Measurements from ENCODE around the gene L3MBTL4. TPM values are rescaled to one million over a fixed set of nuclear protein-coding genes. Genes with fewer than 3 reads are reported as not detected.
"Not testable (repeated sequence)": the region's sequence is repeated elsewhere in the genome, so short reads cannot be mapped to it uniquely, and the experiment has no call there.

The L3MBTL4 gene
- total and polyA plus RNA-seq, 2 experiments from 2014 or later = 4.1 to 14.1 TPM

DNA sequence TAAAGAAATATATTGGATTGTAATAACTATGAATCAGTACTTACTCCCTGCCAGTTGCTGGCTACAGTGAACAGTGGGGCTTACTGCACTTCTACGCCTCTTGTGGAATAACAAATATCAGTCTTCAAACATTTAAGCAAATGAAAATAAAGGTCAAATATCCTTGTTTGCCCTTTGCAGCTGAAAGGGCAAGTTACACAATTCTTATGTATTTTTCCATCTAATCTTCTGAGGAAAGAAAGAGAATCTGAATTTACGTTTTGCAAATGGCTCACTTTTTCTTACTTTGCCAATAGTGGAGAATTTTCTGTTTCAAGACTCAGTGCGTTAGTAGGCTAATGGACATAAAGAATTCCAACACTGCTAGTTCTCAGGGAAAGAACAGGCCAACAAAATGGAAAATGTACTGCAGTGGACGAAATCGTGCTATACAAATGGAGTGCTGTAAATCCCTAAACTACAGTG, 362.2 kb downstream of the L3MBTL4 start:
- no peaks in the 10 kb centered on the region for H3K79me2 ChIP-seq
- DNase-seq (ENCODE audit: low spot score) = no peak
- WGBS (ENCODE audit: low lambda C conversion rate, missing lambda C conversion rate) = 79% methylated on average over 5 of the region's 5 CpGs
- H3K9me3 ChIP-seq (ENCODE audit: low read depth) = no peaks in the 10 kb centered on the region
- no peaks in the 10 kb centered on the region for H3K27me3 ChIP-seq
- no peak overlapping the region for H3K27ac ChIP-seq
- no peak overlapping the region for H3K4me2 ChIP-seq
- TF ChIP-seq, protein P1, sequence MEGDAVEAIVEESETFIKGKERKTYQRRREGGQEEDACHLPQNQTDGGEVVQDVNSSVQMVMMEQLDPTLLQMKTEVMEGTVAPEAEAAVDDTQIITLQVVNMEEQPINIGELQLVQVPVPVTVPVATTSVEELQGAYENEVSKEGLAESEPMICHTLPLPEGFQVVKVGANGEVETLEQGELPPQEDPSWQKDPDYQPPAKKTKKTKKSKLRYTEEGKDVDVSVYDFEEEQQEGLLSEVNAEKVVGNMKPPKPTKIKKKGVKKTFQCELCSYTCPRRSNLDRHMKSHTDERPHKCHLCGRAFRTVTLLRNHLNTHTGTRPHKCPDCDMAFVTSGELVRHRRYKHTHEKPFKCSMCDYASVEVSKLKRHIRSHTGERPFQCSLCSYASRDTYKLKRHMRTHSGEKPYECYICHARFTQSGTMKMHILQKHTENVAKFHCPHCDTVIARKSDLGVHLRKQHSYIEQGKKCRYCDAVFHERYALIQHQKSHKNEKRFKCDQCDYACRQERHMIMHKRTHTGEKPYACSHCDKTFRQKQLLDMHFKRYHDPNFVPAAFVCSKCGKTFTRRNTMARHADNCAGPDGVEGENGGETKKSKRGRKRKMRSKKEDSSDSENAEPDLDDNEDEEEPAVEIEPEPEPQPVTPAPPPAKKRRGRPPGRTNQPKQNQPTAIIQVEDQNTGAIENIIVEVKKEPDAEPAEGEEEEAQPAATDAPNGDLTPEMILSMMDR (IDR thresholded peaks at IDR 0.05; ENCODE audit: poor library complexity) = no peak
- no peak for TF ChIP-seq EZH2phosphoT487 (IDR thresholded peaks at IDR 0.05; ENCODE audit: low read depth, severe bottlenecking, unreplicated experiment)
- TF ChIP-seq EZH2 (IDR thresholded peaks at IDR 0.05; ENCODE audit: borderline replicate concordance) = no peak
- H2AFZ ChIP-seq = no peak overlapping the region
- peaks cover 4% of the 10 kb centered on the region for H3K4me1 ChIP-seq (ENCODE audit: insufficient read depth)
- no peaks in the 10 kb centered on the region for H3K9me2 ChIP-seq (replicated peaks; ENCODE audit: insufficient read depth)
- H3K36me3 ChIP-seq (replicated peaks; ENCODE audit: insufficient read depth, low read depth) = no peaks in the 10 kb centered on the region
- H4K20me1 ChIP-seq (ENCODE audit: insufficient read depth, poor library complexity, severe bottlenecking) = no peaks in the 10 kb centered on the region
- H3K4me3 ChIP-seq = no peak overlapping the region

DNA sequence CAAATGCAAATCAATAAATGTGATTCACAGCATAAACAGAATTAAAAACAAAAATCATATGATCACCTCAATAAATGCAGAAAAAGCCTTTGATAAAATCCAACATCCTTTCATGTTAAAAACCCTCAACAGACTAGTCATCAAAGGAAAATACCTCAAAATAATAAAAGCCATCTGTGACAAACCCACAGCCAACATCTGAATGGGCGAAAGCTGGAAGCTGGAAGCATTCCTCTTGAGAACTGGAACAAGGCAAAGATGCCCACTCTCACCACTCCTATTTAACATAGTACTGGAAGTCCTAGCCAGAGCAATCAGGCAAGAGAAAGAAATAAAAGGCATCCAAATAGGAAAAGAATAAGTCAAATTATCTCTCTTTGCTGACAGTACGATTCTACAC, 367.1 kb downstream of the L3MBTL4 start:
- not testable (repeated sequence) for H3K27ac ChIP-seq; H4K20me1 ChIP-seq (ENCODE audit: insufficient read depth, poor library complexity, severe bottlenecking); H3K36me3 ChIP-seq (replicated peaks; ENCODE audit: insufficient read depth, low read depth); H3K4me1 ChIP-seq (ENCODE audit: insufficient read depth); H3K79me2 ChIP-seq; H3K27me3 ChIP-seq; H3K9me3 ChIP-seq (ENCODE audit: low read depth); H2AFZ ChIP-seq; H3K9me2 ChIP-seq (replicated peaks; ENCODE audit: insufficient read depth); DNase-seq (ENCODE audit: low spot score); H3K4me3 ChIP-seq; H3K4me2 ChIP-seq
- WGBS (ENCODE audit: low lambda C conversion rate, missing lambda C conversion rate) = 88% methylated on average over 2 of the region's 2 CpGs

DNA sequence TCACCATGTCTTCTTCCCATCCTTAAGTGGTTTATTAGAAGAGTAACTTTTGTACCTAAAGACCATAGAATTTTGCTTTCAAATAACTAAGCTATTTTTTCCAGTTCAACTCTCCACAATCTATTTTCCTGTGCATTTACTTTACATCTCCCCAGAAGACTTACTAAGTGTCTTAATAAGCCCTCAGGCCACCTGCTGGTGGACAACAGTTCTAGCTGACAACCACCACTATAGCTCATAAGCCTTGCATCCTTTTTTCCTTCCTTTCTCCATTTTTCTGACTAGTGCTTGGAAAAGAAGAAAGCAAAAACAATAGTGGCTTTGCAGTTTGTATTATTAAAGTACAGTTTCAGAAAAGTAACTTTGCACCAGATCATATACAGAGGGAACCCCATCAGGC, 369.9 kb downstream of the L3MBTL4 start:
- no peak overlapping the region for H3K4me3 ChIP-seq
- DNase-seq (ENCODE audit: low spot score) = no peak

DNA sequence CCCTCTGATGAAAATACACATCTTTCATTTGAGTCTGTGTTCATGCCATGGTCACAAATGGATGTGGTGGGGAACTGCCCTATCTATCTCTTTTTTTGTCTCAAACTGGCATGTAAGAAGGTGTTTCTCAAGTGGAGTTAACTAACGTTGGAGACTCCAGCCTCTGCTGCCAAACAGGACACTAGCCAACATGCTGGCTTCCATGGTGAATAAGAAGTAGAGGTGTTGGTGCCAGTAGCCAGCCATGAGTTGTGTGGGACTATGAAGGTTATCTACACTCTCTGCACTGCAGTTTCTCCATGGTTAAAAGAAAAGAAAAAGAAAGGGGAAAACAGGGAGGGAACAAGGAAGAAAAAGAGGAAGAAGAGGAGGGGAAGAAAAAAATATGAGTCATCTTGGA, 370.4 kb downstream of the L3MBTL4 start:
- H3K4me1 ChIP-seq (ENCODE audit: insufficient read depth) = no peaks in the 10 kb centered on the region
- H3K27ac ChIP-seq = no peak overlapping the region
- H3K27me3 ChIP-seq = no peaks in the 10 kb centered on the region
- 86% methylated on average over 1 of the region's 1 CpG for WGBS (ENCODE audit: low lambda C conversion rate, missing lambda C conversion rate)
- H3K9me2 ChIP-seq (replicated peaks; ENCODE audit: insufficient read depth) = no peaks in the 10 kb centered on the region
- H3K4me3 ChIP-seq = no peak overlapping the region
- H3K4me2 ChIP-seq = no peak overlapping the region
- TF ChIP-seq, protein P1 (IDR thresholded peaks at IDR 0.05; ENCODE audit: poor library complexity) = no peak
- TF ChIP-seq EZH2 (IDR thresholded peaks at IDR 0.05; ENCODE audit: borderline replicate concordance) (no peak), EZH2phosphoT487 (IDR thresholded peaks at IDR 0.05; ENCODE audit: low read depth, severe bottlenecking, unreplicated experiment) (no peak)
- H3K36me3 ChIP-seq (replicated peaks; ENCODE audit: insufficient read depth, low read depth) = no peaks in the 10 kb centered on the region
- no peaks in the 10 kb centered on the region for H3K79me2 ChIP-seq
- H4K20me1 ChIP-seq (ENCODE audit: insufficient read depth, poor library complexity, severe bottlenecking) = no peaks in the 10 kb centered on the region
- no peak overlapping the region for H2AFZ ChIP-seq
- no peaks in the 10 kb centered on the region for H3K9me3 ChIP-seq (ENCODE audit: low read depth)
- DNase-seq (ENCODE audit: low spot score) = no peak

More for the DNA sequence above, 369.9 kb downstream of the L3MBTL4 start:
- H3K4me2 ChIP-seq = no peak overlapping the region
- no peaks in the 10 kb centered on the region for H3K9me2 ChIP-seq (replicated peaks; ENCODE audit: insufficient read depth)
- H3K79me2 ChIP-seq = no peaks in the 10 kb centered on the region
- H2AFZ ChIP-seq = no peak overlapping the region
- no peaks in the 10 kb centered on the region for H3K4me1 ChIP-seq (ENCODE audit: insufficient read depth)
- H3K9me3 ChIP-seq (ENCODE audit: low read depth) = no peaks in the 10 kb centered on the region
- H3K27ac ChIP-seq = no peak overlapping the region
- no peaks in the 10 kb centered on the region for H3K36me3 ChIP-seq (replicated peaks; ENCODE audit: insufficient read depth, low read depth)
- no peaks in the 10 kb centered on the region for H4K20me1 ChIP-seq (ENCODE audit: insufficient read depth, poor library complexity, severe bottlenecking)
- no peaks in the 10 kb centered on the region for H3K27me3 ChIP-seq
- TF ChIP-seq EZH2 (IDR thresholded peaks at IDR 0.05; ENCODE audit: borderline replicate concordance) (no peak), EZH2phosphoT487 (IDR thresholded peaks at IDR 0.05; ENCODE audit: low read depth, severe bottlenecking, unreplicated experiment) (no peak)
- TF ChIP-seq, protein P1 (IDR thresholded peaks at IDR 0.05; ENCODE audit: poor library complexity) = no peak

Measured in hepatocyte (in vitro differentiated cells).